GM12801 (cell line): Measurements from ENCODE around the gene FAM24B.

Experiments used
- TF ChIP-seq, protein P1 (sequence below): IDR thresholded peaks from one replicate; pipeline ENCODE4 v1.5.1; 2011; ENCODE audit warnings: control low read depth; ENCODE audit not compliant: insufficient read length; ENCODE audit errors: extremely low read depth

FAM24B gene, protein sequence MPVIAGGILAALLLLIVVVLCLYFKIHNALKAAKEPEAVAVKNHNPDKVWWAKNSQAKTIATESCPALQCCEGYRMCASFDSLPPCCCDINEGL

DNA sequence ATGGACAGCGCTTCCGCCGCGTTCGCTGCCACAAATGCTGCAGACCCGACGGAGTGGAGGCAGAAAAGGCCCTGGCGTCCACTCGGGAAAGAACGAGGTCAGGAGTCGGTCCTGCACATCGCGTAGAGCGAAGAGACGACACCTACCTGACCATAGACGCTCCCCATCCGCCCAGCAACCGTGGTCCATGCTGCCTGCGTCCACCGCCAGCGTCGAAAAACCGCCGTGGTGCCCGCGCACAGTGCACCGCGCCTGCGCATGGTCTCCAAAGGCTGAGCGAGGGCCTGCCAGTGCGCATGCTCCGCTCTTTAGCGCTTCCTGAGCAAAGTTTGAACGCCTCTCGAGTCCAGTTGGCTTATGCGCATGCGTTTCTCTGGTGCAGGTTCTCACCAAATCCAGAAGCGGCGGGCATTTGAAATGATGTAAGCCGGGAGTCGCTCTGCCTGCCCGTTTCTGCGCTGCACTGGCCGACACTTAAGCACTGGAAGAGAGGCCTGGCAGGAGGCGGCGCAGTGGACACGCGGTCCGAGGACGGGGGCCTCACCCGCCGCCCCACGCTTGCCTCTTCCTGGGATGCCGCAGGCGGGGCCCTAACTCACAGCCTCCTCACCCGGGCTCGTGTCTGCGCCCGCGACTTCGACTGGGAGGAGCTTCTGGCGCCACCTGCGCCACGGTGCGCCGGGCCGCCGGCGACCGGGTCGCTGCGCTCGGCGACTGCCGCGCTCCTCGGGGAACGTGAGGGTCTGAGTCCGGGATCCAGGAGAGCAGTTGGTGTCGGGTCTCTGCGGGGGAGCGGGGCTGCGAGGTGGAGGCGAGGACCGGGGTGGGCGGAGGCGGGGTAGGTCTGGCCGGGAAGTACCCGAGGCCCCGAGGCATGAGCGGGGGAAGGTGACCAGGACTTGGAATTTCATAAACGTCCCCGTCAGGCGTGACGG is at the start of gene FAM24B:
Gene FAM24B, minus strand, starts transcription at position 243 of the 935 bp plus-strand sequence. CDS start 29,066 bp downstream, outside the sequence.
- TF ChIP-seq, protein P1, sequence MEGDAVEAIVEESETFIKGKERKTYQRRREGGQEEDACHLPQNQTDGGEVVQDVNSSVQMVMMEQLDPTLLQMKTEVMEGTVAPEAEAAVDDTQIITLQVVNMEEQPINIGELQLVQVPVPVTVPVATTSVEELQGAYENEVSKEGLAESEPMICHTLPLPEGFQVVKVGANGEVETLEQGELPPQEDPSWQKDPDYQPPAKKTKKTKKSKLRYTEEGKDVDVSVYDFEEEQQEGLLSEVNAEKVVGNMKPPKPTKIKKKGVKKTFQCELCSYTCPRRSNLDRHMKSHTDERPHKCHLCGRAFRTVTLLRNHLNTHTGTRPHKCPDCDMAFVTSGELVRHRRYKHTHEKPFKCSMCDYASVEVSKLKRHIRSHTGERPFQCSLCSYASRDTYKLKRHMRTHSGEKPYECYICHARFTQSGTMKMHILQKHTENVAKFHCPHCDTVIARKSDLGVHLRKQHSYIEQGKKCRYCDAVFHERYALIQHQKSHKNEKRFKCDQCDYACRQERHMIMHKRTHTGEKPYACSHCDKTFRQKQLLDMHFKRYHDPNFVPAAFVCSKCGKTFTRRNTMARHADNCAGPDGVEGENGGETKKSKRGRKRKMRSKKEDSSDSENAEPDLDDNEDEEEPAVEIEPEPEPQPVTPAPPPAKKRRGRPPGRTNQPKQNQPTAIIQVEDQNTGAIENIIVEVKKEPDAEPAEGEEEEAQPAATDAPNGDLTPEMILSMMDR, result no peak

DNA sequence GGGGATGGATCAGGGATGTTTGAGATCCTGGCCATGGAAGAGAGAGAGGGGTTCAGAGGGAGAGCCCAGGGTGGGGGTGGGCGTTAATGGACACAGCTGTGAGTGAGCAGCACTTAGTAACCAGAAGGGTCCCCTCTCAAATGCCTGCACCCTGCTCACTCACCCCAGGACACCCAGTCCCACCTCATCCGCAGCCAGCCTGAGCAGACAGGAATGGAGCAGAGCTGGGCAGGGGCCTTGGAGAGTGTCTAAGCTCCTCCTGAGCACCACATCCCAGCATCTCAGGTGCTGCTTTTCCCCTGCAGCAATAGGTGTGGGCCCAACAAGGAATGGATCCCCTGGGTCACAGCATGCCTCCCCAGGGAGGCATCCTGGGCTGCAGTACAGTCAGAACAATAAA is 36.3 kb upstream of the FAM24B start:
- TF ChIP-seq, protein P1, result no peak

DNA sequence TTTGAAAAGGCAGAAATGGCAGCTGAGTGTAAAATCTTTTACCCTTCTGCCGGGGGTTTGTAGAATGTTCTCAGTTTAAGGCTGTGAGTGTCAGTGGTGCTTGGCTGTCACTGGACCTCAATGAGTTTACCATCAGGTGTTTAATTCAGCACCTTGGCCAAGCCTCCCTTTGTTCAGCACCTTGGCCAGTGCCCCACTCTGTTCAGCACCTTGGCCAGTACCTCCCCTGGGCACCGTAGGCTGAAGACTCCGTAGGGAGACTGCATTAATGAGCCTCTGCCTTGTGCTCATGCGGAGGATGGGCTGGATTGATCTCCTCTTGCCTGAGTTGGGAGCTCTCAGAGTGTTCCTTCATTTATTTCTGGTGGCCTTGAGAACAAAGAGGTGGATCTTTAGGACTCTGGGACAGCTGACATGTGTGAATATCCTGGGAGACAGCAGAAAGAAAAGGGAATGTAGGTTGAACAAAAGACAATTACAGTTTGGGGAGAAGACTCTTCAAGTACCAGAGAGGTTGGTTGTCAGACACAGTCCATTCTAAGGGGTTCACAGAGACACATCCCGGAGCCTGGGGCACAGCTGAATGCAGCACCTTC is 32.6 kb upstream of the FAM24B start:
- TF ChIP-seq, protein P1, result no peak

DNA sequence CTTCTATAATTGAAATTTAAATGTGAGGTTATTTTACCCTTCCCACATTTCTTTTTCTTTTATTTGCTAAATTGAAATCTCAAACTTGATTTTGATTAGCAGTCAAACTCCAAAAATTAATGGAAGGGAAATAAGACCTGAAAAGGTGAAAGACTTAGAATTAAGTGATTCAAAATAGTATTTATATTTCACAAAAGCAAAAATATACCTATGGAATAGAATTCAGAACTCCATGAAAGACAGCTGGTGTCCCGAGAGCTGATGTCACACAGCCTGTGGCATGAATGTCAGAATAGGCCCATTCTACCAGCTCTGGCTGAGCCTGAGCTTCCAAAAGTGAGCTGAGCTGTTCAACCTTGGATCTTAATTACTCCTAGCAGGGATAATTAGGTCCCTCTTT is 30.9 kb upstream of the FAM24B start, which contains the start of gene FAM24A:
Gene FAM24A, plus strand, starts transcription at position 301 of the 400 bp plus-strand sequence. CDS start 1,025 bp downstream, outside the sequence.
- TF ChIP-seq, protein P1, result no peak

DNA sequence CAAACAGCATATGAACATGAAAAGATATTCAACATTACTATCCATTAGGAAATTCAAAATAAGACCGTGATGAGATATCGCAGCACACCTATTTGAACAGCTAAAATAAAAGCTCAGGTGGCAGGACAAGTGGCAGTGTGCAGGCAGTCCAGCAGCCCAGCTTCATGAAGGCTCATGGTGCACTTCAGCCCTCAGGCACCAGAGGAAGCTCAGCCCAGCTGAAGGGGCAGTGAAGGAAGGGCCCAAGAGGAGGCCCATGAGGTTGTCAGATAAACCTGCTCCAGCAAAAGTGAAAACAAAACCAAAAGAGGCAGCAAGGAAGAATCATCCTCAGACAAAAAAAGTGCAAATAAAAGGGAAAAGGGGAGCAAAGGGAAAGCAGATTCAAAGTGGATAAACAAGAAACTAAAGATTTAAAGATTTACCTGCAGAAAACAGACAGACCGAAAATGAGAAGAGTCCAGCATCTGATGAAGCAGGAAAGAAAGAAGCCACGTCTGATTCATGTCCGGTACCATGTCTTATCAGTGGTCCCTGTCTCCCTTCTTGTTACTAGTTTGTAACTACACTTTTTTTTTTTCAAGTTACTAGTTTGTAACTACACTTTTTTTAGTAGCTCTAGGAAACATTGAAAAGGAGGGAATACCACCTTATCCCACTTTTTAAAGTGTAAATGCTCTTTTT is 15.0 kb upstream of the FAM24B start:
- TF ChIP-seq, protein P1, result no peak

DNA sequence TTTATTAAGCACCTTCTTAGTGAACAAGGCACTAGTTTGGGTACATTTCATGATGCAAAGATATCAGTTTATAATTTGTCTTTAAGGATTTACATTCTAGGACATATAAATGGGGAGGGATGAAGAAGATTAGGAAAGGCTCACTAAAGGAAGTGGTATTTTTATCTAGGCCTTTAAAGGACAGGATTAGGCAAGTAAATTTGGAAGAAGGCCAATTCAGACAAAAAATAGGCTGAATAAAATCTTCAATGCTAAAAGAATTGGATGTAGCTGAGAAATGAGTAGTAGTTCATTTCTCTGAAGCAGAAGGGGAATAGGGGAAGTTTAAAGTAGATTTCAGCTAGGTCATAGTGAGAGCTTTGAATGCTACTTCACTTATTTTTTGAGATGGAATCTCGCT is 4.8 kb upstream of the FAM24B start:
- TF ChIP-seq, protein P1, result no peak

DNA sequence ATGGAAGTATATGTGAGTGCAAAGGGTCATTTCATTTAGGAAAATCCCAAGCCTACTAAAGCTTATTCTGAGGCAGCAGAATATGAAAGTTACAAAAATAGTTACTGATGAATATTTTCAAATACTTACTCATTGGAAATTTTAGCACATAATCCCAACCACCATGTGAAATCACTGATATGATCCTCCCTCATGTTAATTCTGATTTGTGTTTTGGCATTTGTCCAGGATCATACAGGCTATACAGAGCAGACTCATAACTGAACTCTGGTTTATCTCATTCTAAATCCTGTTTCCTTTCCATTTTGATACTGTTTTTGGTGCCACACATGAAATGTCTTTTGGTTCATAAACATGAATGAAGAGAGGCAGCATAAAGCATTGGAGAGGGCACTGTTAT is 3.4 kb upstream of the FAM24B start:
- TF ChIP-seq, protein P1, result no peak
